SK-N-SH (cell line): ENCODE data around the gene NTSR2.

Source experiments
- USF2 ChIP-seq: fragments of 150-350 bp; IDR thresholded peaks from 2 replicates; pipeline ENCODE4 v1.6.1; 2017; ENCODE audit warnings: antibody characterized with exemption, low read length, low read depth, borderline replicate concordance
- YY1 ChIP-seq: IDR thresholded peaks from 2 replicates; pipeline ENCODE4 v1.4.0; 2012; ENCODE audit warnings: low read depth, mild to moderate bottlenecking
- TF ChIP-seq, protein P1 (sequence below): fragments of 200-600 bp; sonication (generic); IDR thresholded peaks from 2 replicates; pipeline ENCODE4 v1.6.1; 2017; ENCODE audit warnings: antibody characterized with exemption, mild to moderate bottlenecking, moderate library complexity

GRCh38 chr2:11661891-11662435 lies 8.0 kb downstream of the NTSR2 start:
- TF ChIP-seq, protein P1, sequence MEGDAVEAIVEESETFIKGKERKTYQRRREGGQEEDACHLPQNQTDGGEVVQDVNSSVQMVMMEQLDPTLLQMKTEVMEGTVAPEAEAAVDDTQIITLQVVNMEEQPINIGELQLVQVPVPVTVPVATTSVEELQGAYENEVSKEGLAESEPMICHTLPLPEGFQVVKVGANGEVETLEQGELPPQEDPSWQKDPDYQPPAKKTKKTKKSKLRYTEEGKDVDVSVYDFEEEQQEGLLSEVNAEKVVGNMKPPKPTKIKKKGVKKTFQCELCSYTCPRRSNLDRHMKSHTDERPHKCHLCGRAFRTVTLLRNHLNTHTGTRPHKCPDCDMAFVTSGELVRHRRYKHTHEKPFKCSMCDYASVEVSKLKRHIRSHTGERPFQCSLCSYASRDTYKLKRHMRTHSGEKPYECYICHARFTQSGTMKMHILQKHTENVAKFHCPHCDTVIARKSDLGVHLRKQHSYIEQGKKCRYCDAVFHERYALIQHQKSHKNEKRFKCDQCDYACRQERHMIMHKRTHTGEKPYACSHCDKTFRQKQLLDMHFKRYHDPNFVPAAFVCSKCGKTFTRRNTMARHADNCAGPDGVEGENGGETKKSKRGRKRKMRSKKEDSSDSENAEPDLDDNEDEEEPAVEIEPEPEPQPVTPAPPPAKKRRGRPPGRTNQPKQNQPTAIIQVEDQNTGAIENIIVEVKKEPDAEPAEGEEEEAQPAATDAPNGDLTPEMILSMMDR: no peak
- no peak for TF ChIP-seq YY1
- no peak for TF ChIP-seq USF2
